Medulla oblongata (tissue), 1 donor: ENCODE measurements around the gene EIF4G3.
A peak's percentile ranks its signal among the peaks of the same experiment; 100 is the strongest.

Experiments
- DNase-seq: peaks from one replicate; pipeline ENCODE4 v3.0.0-alpha.2; 2015; ENCODE audit errors: extremely low spot score

EIF4G3 gene

DNA sequence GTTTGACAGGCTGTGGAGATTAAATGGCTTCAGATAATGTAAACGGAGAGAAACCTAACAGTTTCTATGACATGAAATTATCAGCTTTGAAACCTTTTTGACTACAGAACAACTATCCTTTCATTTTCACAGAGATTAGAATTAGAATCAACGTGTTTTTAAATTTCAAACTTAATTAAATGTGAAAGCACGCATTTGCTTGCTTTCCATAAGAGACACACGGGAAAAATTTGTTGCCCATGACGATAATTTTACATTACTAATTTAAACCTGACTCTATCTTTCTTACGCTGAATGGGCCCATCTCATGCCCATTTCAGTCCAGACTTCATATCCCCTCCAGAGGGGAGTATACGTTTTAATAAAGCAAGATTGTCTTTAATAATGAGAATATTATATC is 297.9 kb downstream of the EIF4G3 start:
- no peak for DNase-seq

- no peak for DNase-seq
These were observed 301.3 kb downstream of the EIF4G3 start for GRCh38 chr1:20875198-20875973.

DNA sequence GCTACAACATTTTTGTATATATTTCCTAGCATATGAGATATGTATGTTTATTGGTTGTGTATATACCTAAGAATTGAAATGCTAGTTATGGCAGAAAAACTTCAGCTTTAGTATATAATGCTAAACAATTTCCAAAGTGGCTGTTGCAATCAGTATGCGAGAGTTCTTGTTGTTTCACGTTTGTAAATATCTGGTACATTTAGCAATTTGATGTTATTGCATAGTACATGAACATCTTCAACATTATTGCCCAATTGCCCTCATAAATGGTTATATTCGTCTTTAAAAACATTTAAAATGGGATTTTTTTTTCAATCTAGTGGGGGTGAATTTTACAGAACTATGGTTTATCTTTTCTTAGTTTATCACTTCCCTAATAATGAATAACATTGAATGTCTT is 303.4 kb downstream of the EIF4G3 start:
- no peak for DNase-seq

DNA sequence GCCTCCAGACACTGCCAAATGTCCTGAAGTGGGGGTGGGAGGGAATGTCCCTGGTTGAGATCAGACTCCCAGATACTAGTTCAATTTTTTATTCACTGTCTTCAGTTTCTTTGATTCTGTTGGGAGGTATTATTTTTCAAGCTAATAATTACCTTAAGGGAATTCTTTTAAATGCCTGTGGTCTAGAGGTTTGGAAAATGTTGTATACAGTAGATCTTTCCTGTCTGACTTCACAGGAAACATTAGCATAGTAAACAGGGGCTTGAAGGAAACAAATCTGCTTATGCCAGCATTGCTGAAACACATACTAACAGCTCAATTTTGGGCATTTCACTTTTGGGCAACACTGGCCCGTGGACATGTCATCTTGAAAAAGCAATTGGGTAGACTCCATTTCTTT is 305.3 kb downstream of the EIF4G3 start:
- no peak for DNase-seq

GRCh38 chr1:20870718-20871117 is 306.0 kb downstream of the EIF4G3 start:
- no peak for DNase-seq

GRCh38 chr1:20868263-20868662 is 308.4 kb downstream of the EIF4G3 start:
- DNase-seq = no peak

GRCh38 chr1:20867847-20868246 is 308.9 kb downstream of the EIF4G3 start:
- no peak for DNase-seq

GRCh38 chr1:20867062-20867461 is 309.6 kb downstream of the EIF4G3 start:
- no peak for DNase-seq

DNA sequence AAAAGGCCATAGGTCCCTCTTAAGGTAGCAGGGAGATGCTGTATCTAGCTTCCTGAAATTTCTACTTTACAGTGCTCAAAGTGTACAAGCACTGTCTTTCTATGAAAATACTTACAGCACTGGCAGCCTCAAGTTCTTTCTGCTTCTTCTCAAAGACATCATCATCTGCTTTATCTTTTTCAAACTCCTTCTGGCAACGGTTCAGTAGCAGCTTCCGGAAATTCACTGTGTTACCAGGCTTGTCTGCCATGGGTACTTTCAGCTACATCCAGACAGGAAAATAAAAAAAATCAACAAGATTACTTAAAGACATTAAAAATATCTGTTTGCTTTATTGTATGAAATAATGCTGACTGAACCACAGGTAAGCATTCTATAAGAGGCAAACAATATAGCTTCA is 311.7 kb downstream of the EIF4G3 start:
- no peak for DNase-seq

- no peak for DNase-seq
These were observed 322.2 kb downstream of the EIF4G3 start for GRCh38 chr1:20854529-20854928.

- DNase-seq = peak; percentile 49
These were observed 324.9 kb downstream of the EIF4G3 start for GRCh38 chr1:20851791-20852190.

GRCh38 chr1:20850021-20850420 is 326.7 kb downstream of the EIF4G3 start:
- DNase-seq = no peak

- DNase-seq = no peak
These were observed 327.6 kb downstream of the EIF4G3 start for GRCh38 chr1:20849100-20849499.

DNA sequence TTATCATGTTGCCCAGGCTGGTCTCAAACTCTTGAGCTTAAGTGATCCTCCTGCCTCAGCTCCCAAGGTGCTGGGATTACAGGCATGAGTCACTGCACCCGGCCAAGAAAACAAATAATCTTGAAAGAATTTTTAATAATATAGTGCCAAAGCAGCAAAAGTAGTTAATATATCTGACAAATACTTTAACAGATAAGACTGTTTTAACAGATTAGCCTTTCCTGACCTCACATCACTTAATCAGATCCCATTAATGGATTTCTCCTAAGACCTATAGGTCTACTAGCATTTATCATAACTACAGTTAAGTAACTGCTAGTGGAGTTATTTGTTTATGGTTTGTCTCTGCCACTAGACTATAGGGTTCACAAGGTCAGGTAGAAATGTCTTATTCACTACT is 328.5 kb downstream of the EIF4G3 start:
- DNase-seq = no peak

DNA sequence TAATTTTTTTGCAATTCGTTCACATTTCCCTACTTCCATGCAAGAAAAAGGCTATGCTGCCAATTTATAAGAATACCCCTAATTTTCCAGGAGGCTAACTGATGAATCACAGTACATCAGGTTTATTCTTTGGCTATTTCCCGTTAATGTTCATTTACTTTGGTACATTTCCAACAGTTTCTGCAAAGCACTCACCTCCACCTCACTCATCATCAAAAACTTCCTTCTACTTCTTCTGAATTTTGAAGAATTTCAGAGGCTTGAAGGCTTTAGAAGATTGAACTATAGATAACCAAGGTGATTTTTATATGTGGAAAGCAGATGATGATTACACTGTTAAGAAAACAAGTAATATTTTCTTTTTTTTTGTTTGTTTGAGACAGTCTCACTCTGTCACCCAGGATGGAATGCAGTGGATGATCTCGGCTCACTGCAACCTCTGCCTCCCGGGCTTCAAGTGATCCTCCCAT is 329.1 kb downstream of the EIF4G3 start:
- DNase-seq = no peak

- no peak for DNase-seq
These were observed 330.0 kb downstream of the EIF4G3 start for GRCh38 chr1:20846461-20847374.

GRCh38 chr1:20840731-20841130 is 336.0 kb downstream of the EIF4G3 start:
- peak; percentile 6 for DNase-seq

GRCh38 chr1:20837554-20838192 is 339.0 kb downstream of the EIF4G3 start:
- peak; percentile 21 for DNase-seq

- DNase-seq = no peak
These were observed 340.5 kb downstream of the EIF4G3 start for GRCh38 chr1:20836230-20836629.

DNA sequence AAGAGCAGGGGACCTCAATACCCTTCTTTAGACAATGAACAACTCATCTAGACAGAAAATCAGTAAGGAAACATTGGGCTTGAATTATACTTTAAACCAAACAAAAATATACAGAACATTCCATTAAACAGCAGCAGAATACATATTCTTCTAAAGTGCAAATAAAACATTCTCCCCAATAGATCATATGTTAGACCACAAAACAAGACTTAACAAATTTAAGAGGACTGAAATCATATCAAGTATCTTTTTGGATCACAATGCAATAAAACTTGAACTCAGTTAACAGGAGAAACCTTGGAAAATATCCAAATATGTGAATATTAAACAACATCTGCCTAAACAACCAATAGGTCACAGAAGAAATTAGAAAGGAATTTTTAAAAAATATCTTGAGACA is 341.9 kb downstream of the EIF4G3 start:
- no peak for DNase-seq

DNA sequence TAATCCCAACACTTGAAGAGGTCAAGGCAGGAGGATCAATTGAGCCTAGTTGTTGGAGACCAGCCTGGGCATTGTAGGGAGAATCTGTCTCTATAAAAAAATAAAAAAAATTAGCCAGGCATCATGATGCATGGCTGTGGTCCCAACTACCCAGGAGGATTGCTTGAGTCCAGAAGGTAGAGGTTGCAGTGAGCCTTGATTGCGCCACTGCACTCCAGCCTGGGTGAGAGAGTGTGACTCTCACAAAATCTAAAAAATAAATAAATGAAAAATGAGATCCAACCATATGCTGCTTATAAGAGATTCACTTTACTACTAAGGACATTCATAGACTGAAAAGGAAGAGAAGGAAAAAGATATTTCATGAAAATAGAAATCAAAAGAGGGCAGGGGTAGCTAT is 342.5 kb downstream of the EIF4G3 start:
- DNase-seq = no peak

GRCh38 chr1:20830378-20830777 is 346.3 kb downstream of the EIF4G3 start:
- no peak for DNase-seq
